ENCODE results near the gene CDC73.
"Not testable (repeated sequence)": the region's sequence is repeated elsewhere in the genome, so short reads cannot be mapped to it uniquely, and the experiment has no call there.

Gene CDC73

GRCh38 chr1:193231146-193231545 lies 109.3 kb downstream of the CDC73 start:
- not testable (repeated sequence) for DNase-seq (ENCODE audit: low spot score)

DNA sequence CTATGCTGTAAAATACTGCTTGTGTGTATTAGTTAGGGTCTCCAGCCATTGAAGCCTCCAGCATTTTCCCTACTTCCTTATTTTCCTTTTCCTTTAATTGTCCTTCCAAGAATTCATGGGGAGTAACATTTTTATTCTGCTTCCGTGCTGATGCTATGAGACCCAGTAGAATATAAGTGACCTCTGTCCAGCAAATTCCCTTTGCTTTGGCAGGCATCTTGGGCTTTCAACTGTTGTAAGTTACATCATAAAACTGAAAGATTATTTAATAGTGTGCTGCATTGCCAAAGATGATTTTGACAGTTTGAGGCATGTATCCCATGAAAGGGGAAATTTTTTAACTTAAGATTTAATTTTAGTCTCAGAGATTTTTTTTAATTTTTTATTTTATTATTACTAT lies 112.7 kb downstream of the CDC73 start:
- no peak for DNase-seq (ENCODE audit: low spot score)

- no peak for DNase-seq (ENCODE audit: low spot score)
Measured at GRCh38 chr1:193237381-193237978, 115.6 kb downstream of the CDC73 start.

DNA sequence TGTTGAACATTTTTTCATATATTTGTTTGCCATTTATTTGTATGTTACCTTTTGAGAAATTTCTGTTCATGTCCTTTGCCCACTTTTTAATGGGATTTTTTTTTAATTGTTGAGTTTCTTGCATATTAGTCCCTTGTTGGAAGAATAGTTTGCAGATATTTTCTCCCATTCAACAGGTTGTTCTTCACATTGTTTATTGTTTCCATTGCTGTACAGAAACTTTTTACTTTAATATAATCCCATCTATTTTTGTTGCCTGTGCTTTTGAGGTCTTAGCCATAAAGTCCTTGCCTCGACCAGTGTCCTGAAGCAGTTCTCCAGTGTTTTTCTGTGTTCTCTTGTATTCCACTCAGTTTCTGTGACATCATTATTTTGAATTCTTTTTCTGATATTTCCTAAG lies 118.8 kb downstream of the CDC73 start:
- no peak for DNase-seq (ENCODE audit: low spot score)

DNA sequence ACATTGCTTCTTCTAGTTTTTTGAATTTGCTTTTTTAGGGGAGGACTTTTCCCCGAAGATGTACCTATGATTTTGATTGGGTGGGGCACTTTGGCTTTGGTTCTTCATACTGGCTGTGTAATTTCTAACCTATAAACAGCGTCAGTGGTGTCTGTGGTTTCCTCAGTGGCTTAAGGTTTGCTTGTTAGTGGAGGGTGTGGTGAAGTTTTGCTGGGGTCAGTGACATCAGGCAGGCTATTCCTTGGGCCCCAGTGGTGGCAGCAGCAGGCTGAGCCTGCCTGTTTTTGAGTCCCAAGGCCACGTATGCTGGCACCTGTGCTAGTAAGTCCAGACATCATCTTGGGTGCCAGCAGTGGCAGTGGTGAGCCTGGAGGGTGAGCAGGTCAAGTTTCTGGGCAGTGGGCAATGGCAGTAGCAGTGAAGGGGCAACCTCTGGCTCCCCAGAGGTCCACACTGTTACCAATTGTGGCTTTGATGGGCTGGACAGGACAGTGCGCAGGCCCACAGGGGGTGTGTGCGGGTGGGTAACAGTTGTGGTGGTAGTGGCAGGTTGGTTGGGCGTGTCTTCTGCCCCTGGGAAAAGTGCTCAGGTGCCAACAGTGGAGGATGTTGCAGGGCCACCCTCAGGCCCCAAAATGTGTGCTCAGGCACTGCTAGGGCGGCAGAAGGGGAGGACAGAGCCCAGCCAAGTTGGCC lies 119.4 kb downstream of the CDC73 start:
- no peak for DNase-seq (ENCODE audit: low spot score)

DNA sequence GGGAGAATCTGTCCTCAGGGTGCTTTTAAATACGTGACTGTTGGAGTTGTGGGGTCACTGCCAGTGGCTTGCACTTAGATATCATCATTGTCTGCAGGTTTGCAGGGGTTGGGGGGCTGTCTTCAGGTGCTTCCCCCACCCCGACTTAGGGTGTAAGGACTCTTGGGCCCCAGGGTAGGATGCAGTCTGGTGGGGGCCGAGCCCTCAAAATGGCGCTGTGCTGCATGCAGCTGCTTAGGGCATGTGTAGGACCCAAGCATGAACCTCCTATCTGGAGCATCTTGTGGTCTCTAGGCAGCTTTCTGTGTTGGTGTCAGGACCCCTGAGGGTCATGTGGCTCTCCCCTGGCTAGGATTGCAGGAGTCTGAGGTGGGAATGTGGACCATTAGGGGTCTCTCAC lies 120.2 kb downstream of the CDC73 start:
- DNase-seq (ENCODE audit: low spot score): no peak

- DNase-seq (ENCODE audit: low spot score): no peak
Measured at GRCh38 chr1:193249187-193249586, 127.4 kb downstream of the CDC73 start.

DNA sequence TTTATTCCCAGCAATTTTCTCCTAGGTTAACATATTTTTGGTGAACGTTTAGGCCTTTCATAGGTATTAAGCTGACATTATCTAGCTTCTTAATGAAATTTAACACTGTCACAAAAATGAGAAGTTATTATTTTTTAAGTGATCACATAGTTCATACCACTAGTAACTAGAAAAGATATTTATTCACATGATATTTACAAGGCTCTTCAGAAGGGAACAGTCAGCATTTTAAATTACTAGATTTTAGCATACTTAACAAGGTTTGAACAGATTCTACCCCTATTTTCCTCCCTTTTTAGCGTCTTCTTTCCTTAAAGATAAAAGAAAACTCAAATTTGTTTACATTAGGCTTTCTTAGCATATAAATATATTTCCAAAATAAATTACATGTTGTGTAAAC lies 130.1 kb downstream of the CDC73 start:
- DNase-seq (ENCODE audit: low spot score): no peak

GRCh38 chr1:193256019-193256418 lies 134.2 kb downstream of the CDC73 start:
- no peak for DNase-seq (ENCODE audit: low spot score)

DNA sequence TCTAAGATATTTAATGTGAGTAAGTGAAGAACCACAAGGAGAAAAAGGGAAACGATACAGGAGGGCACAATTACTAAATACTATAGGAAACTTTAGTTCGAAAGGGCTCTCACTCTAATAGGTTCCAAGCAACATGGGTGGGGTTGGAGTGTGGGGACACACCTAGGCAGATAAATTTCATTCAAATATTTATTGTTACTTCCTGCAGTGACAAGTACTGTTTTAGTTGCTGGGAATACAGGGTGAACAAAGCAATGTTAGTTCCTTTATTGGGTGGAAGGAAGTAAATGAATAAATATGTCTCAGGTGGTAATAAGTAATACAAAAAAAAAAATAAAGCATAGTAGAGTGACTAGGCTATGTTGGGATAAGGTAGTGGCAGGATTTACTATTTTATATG lies 137.8 kb downstream of the CDC73 start:
- DNase-seq (ENCODE audit: low spot score): no peak

DNA sequence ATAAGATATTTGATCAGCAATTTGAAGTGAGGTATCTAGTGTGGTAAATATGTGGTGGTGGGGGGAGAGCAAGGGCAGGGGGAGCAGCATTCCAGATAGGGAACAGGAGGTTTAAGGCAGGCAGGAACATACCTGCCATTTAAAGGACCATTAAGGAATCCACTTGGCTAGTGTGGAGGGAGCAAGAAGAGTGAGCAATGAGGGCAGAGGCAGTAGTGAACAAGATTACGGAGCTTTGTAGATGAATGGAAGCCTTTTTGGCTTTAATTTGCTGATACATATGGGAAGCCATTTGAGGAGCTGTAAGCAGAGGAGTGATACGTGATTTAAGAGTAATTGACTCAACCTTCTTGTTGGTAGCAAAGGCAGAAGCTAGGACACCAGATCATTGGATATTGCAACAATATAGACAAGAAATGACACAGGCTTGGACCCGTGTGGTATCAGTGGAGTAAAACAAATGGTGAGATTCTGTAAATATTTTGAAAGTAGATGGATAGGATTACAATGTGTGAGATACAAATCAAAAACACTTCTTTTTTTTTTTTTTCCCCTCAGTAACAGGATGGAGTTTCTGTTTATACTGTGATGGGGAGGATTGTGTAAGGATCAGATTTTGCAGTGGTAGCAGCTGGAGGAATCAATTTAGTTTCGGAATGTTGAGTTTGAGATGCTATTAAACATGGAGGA lies 138.4 kb downstream of the CDC73 start:
- no peak for DNase-seq (ENCODE audit: low spot score)

DNA sequence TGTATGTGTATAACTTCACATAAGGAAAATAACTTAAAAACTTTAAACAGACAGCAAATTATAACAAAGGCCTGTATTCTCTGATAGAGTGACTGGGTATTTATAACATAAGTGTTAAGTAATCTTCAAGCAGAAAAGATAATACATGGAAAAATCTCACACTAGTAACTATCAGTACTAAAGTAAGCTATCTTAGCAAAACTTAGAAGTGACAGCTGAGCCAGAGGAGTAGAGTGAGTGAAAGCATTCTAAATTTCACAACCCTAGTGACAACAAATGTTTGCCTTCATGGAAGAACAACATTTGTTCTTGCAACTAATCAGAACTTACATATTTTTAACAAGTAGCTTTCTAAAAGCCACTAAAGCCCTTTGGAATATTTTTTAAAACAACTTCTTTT lies 139.1 kb downstream of the CDC73 start:
- no peak for DNase-seq (ENCODE audit: low spot score)

- DNase-seq (ENCODE audit: low spot score): no peak
Measured at GRCh38 chr1:193262661-193263060, 140.8 kb downstream of the CDC73 start.

DNA sequence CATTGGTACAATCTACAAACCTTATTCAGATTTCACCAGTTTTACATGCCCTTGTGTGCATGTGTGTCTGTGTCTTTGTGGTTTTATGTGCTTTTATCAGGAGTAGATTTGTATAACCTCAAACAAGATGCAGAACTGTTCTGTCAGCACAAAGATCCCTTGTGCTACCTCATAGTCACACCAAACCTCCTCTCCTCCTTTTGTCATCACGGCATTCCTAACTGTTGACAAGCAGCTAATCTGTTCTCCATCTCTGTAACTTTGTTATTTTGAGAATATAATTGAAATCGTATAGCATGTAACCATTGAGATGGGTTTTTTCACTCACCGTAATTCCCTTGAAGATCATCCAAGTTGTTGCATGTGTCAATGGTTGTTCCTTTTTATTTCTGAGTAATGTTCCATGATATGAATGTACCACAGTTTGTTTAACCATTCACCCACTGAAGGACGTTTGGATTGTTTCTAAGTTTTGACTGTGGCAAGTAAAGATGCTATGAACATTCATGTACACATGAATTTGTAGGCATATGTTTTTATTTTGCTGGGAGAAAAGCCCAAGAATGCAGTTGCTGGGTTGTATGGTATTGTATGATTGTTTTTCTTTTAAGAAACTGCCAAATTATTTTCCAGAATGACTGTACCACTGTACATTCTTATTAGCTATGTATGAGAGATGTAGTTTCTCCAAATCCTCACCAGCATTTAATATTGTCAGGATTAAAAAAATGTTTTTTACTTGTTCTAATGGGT lies 142.7 kb downstream of the CDC73 start:
- peak; percentile 9 for DNase-seq (ENCODE audit: low spot score)

- DNase-seq (ENCODE audit: low spot score): no peak
Measured at GRCh38 chr1:193265716-193266115, 143.9 kb downstream of the CDC73 start.

DNA sequence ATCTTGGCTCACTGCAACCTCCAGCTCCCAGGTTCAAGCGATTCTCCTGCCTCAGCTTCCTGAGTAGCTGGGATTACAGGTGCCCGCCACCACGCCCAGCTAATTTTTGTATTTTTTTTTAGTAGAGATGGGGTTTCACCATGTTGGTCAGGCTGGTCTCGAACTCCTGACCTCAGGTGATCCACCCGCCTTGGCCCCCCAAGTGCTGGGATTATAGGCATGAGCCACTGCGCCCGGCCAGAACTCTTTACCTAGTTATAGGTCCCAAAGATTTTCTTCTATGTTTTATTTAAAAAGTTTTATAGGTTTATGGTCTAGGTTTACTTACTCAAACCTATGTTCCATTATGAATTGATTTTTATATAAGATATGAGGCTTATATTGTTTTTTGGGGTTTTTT lies 145.0 kb downstream of the CDC73 start:
- DNase-seq (ENCODE audit: low spot score): not testable (repeated sequence)

GRCh38 chr1:193270996-193271395 lies 149.2 kb downstream of the CDC73 start:
- DNase-seq (ENCODE audit: low spot score): no peak

- no peak for DNase-seq (ENCODE audit: low spot score)
Measured at GRCh38 chr1:193275773-193276172, 153.9 kb downstream of the CDC73 start.

GRCh38 chr1:193278968-193279367 lies 157.1 kb downstream of the CDC73 start:
- no peak for DNase-seq (ENCODE audit: low spot score)

GRCh38 chr1:193281894-193282293 lies 160.1 kb downstream of the CDC73 start:
- DNase-seq (ENCODE audit: low spot score): no peak

DNA sequence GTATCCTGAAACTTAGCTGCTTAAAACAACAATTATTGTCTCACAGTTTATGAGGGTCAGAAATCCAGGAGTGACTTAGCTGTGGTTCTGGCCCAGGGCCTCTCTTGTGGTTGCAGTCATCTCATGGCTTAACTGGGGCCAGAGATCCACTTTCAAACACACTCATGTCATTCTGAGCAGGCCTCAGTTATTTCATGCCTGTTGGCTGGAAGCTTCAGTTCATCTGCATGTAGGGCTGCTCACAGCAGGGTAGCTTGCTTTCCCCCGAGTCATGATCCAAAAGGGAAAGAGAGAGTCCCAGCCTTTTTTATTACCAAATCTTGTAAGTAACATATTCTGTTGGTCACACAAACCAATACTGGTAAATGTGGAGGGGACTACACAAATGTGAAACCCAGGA lies 161.2 kb downstream of the CDC73 start:
- DNase-seq (ENCODE audit: low spot score): peak; percentile 11

DNA sequence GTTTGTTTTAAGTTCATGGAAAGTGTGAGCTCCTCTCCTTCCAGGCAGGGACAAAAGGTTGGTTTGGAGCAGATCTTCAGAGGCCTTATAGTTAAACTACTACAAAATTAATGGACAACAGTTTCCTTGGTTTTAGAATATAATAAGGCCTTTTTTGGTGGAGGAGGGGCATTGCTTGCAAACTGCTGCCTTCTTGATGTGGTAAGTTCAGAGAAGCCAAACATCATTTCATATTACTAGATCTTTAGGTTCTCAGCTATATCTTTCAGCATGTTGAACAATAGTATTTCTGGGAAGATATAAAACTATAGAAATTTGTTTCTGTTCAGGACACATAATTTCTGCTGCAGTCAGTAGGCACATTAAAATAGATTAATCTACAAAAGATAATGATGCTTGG lies 162.4 kb downstream of the CDC73 start:
- DNase-seq (ENCODE audit: low spot score): no peak

DNA sequence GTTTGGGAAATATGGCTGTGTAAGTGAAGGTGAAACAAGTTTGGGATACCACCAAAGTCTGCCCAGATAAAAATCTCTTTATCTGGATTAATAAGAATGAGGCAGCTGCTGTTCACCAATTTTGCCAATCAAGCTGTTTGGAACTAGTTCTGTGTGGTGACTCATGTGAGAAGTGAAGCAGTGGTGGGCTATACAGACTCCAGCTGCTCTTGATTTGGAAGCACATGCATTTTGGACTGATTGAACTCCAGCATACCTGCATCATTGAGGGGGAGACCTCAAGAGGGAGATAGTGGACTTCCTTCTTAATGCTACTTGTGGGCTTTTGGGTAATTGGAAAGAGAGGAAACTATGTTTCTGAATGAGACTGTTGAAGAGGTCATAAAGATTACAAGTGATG lies 163.8 kb downstream of the CDC73 start:
- DNase-seq (ENCODE audit: low spot score): no peak

Data from hepatic stellate cell (primary cell).